Measurements from ENCODE around the gene KRT81. TPM values are rescaled to one million over a fixed set of nuclear protein-coding genes. Genes with fewer than 3 reads are reported as not detected.
A peak's percentile ranks its signal among the peaks of the same experiment; 100 is the strongest.

Gene KRT81
- polyA plus RNA-seq, 3 donors = not detected

DNA sequence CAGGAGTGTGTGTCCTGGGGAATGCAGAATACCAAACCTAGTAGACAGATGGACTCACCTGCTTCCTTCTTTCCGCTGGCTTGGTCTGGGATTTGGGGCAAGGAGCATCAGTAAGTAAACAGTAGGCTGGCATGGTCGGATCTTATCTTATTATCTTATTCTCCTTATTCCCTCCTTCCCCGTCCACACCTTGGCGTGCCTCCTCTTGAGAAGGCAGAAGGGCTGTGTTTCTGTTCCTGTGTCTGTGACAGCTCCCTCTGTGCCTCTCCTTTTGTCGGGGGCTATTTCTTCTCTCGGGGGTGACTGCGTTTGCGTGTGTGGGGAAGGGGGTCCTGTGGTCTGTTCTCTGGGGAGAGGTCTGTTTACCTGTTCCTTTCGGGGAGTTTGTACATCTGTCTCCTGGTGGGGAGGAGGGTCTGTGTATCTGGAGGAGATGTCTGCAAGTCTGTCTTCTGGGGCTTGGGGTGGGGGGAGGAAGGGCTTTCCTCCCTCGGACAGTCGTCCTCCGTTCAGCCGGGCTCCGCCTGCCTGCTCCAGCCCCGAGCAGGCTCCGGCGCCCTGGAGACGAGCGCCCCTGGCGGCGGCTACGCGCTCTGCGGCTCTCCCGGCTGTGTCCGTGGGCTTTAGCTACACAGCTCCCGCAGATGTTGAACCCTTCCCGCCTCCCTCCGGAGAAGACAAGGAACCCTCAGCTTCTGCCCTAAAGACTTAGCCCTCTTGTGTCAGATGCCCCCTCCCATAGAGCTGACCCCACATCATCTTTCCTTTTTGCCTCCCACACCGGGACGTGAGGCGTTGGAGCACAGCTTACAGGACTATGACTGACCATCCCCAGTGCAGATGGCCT, 12.5 kb downstream of the KRT81 start:
- H2AFZ ChIP-seq (ENCODE audit: insufficient read depth, low read depth, low read length, poor library complexity, severe bottlenecking) = peak overlapping the region; percentile 39
- H3K4me3 ChIP-seq (replicated peaks in 1 of 3; ENCODE audit: low read depth in 2 of 3, low read length in 3 of 3) = no peak overlapping the region
- Mint-ChIP-seq H3K36me3 (no peaks in the 10 kb centered on the region), H3K27me3 (ENCODE audit: low read depth in 3 of 3) (peaks cover 19 to 43% (median 21%) of the 10 kb centered on the region in 3 donors), H3K27ac (peak overlapping the region in 5 of 7 donors; percentile 60 to 94 (median 81)), H3K9me3 (peaks cover 0 to 3% (median 0%) of the 10 kb centered on the region in 7 donors), H3K4me1 (peaks cover 37% of the 10 kb centered on the region), H3K4me3 (peak overlapping the region in 1 of 2 donors; percentile 76)
- peak overlapping the region; percentile 48 for H3K4me2 ChIP-seq (replicated peaks; ENCODE audit: extremely low read depth, low read length, poor library complexity, severe bottlenecking)
- H3K9me3 ChIP-seq (replicated peaks in 1 of 2; ENCODE audit: control insufficient read depth in 1 of 2, insufficient read depth in 1 of 2, low read length in 2 of 2) = no peaks in the 10 kb centered on the region
- peaks cover 2 to 41% of the 10 kb centered on the region in 2 donors for H3K27me3 ChIP-seq (ENCODE audit: control insufficient read depth in 2 of 2, insufficient read depth in 2 of 2, low read length in 2 of 2)
- peaks cover 29 to 33% of the 10 kb centered on the region in 2 donors for H3K4me1 ChIP-seq (ENCODE audit: control insufficient read depth in 1 of 2, insufficient read depth in 2 of 2, low read length in 2 of 2)
- intact Hi-C loops (cut with micrococcal nuclease) = loop anchor here in 1 of 2 donors (5.0 kb wide), 1 partner anchor 56 kb away; no protein-coding TSS in a partner anchor
- H3K9ac ChIP-seq (ENCODE audit: insufficient read depth, low read length, poor library complexity, severe bottlenecking) = no peak overlapping the region
- peak; percentile 97 for TF ChIP-seq CTCF (IDR thresholded peaks at IDR 0.05)
- peak; percentile 66 to 73 (median 71) for DNase-seq
- no peak overlapping the region for H3K27ac ChIP-seq (ENCODE audit: low read depth in 1 of 2, low read length in 2 of 2)
- WGBS (ENCODE audit: insufficient coverage) = 10% methylated on average over 25 of the region's 32 CpGs
- no peaks in the 10 kb centered on the region for H4K20me1 ChIP-seq (ENCODE audit: insufficient read depth, low read length)
- no peaks in the 10 kb centered on the region for H3K79me2 ChIP-seq (ENCODE audit: insufficient read depth, low read length)
- no peaks in the 10 kb centered on the region for H3K36me3 ChIP-seq (replicated peaks in 1 of 2; ENCODE audit: control insufficient read depth in 1 of 2, insufficient read depth in 2 of 2, low read length in 2 of 2)

GRCh38 chr12:52277486-52278245, 13.7 kb downstream of the KRT81 start:
- peaks cover 2 to 41% of the 10 kb centered on the region in 2 donors for H3K27me3 ChIP-seq (ENCODE audit: control insufficient read depth in 2 of 2, insufficient read depth in 2 of 2, low read length in 2 of 2)
- peaks cover 19 to 43% (median 22%) of the 10 kb centered on the region in 3 donors for H3K27me3 Mint-ChIP-seq (ENCODE audit: low read depth in 3 of 3)
- no peak overlapping the region for H3K9ac ChIP-seq (ENCODE audit: insufficient read depth, low read length, poor library complexity, severe bottlenecking)
- H3K4me2 ChIP-seq (replicated peaks; ENCODE audit: extremely low read depth, low read length, poor library complexity, severe bottlenecking) = no peak overlapping the region
- no peaks in the 10 kb centered on the region for H3K36me3 Mint-ChIP-seq
- H3K27ac Mint-ChIP-seq = peak overlapping the region in 1 of 7 donors; percentile 50
- no peak for DNase-seq
- WGBS (ENCODE audit: insufficient coverage) = 46% methylated on average over 5 of the region's 9 CpGs
- H3K4me1 ChIP-seq (ENCODE audit: control insufficient read depth in 1 of 2, insufficient read depth in 2 of 2, low read length in 2 of 2) = peaks cover 29 to 33% of the 10 kb centered on the region in 2 donors
- peak overlapping the region; percentile 21 to 37 for H3K4me3 Mint-ChIP-seq
- peaks cover 37% of the 10 kb centered on the region for H3K4me1 Mint-ChIP-seq
- no peak overlapping the region for H3K4me3 ChIP-seq (replicated peaks in 1 of 3; ENCODE audit: low read depth in 2 of 3, low read length in 3 of 3)
- H2AFZ ChIP-seq (ENCODE audit: insufficient read depth, low read depth, low read length, poor library complexity, severe bottlenecking) = no peak overlapping the region
- H3K27ac ChIP-seq (ENCODE audit: low read depth in 1 of 2, low read length in 2 of 2) = no peak overlapping the region
- peaks cover 0 to 3% (median 0%) of the 10 kb centered on the region in 7 donors for H3K9me3 Mint-ChIP-seq
- no peaks in the 10 kb centered on the region for H3K9me3 ChIP-seq (replicated peaks in 1 of 2; ENCODE audit: control insufficient read depth in 1 of 2, insufficient read depth in 1 of 2, low read length in 2 of 2)
- H3K36me3 ChIP-seq (replicated peaks in 1 of 2; ENCODE audit: control insufficient read depth in 1 of 2, insufficient read depth in 2 of 2, low read length in 2 of 2) = no peaks in the 10 kb centered on the region
- intact Hi-C loops (cut with micrococcal nuclease) = loop anchor here in 1 of 2 donors (5.0 kb wide), 1 partner anchor 55 kb away; no protein-coding TSS in a partner anchor
- no peak for TF ChIP-seq CTCF (IDR thresholded peaks at IDR 0.05)
- no peaks in the 10 kb centered on the region for H3K79me2 ChIP-seq (ENCODE audit: insufficient read depth, low read length)
- H4K20me1 ChIP-seq (ENCODE audit: insufficient read depth, low read length) = no peaks in the 10 kb centered on the region

All from CD14-positive monocyte (primary cell).